GM19328 (cell line): ENCODE results near the gene FHIT.

Experiments used
- ATAC-seq: cut with Tn5 transposase; IDR thresholded peaks from one replicate; pipeline ENCODE4 v1.9.1; 2021; ENCODE audit warnings: mild to moderate bottlenecking, moderate library complexity; ENCODE audit not compliant: unreplicated experiment

FHIT gene

GRCh38 chr3:60388731-60389130, 862.5 kb downstream of the FHIT start:
- no peak for ATAC-seq

- no peak for ATAC-seq
Measured at GRCh38 chr3:60386306-60386705, 864.9 kb downstream of the FHIT start.

- no peak for ATAC-seq
Measured at GRCh38 chr3:60384341-60384740, 866.9 kb downstream of the FHIT start.

- ATAC-seq: no peak
Measured at GRCh38 chr3:60383345-60383744, 867.9 kb downstream of the FHIT start.

GRCh38 chr3:60366486-60366885, 884.8 kb downstream of the FHIT start:
- ATAC-seq: no peak

GRCh38 chr3:60365360-60365759, 885.9 kb downstream of the FHIT start:
- no peak for ATAC-seq

- ATAC-seq: no peak
Measured at GRCh38 chr3:60364475-60364874, 886.8 kb downstream of the FHIT start.

GRCh38 chr3:60363817-60364216, 887.4 kb downstream of the FHIT start:
- no peak for ATAC-seq

- no peak for ATAC-seq
Measured at GRCh38 chr3:60355825-60356224, 895.4 kb downstream of the FHIT start.

GRCh38 chr3:60351481-60351880, 899.8 kb downstream of the FHIT start:
- ATAC-seq: no peak

GRCh38 chr3:60344340-60344739, 906.9 kb downstream of the FHIT start:
- no peak for ATAC-seq

GRCh38 chr3:60343831-60344230, 907.4 kb downstream of the FHIT start:
- no peak for ATAC-seq

- ATAC-seq: no peak
Measured at GRCh38 chr3:60339304-60339703, 911.9 kb downstream of the FHIT start.

- ATAC-seq: no peak
Measured at GRCh38 chr3:60337421-60337820, 913.8 kb downstream of the FHIT start.

GRCh38 chr3:60336061-60336460, 915.2 kb downstream of the FHIT start:
- ATAC-seq: no peak

GRCh38 chr3:60333710-60334109, 917.5 kb downstream of the FHIT start:
- no peak for ATAC-seq

GRCh38 chr3:60330107-60330506, 921.1 kb downstream of the FHIT start:
- ATAC-seq: no peak

GRCh38 chr3:60325610-60326170, 925.6 kb downstream of the FHIT start:
- ATAC-seq: no peak

- no peak for ATAC-seq
Measured at GRCh38 chr3:60323651-60324050, 927.6 kb downstream of the FHIT start.

GRCh38 chr3:60323180-60323579, 928.1 kb downstream of the FHIT start:
- ATAC-seq: no peak

GRCh38 chr3:60322298-60322856, 928.9 kb downstream of the FHIT start:
- ATAC-seq: no peak

GRCh38 chr3:60319179-60319858, 931.9 kb downstream of the FHIT start:
- ATAC-seq: no peak
